Esophagus squamous epithelium (tissue), 5 donors: Measurements from ENCODE around the gene FAM222B. TPM values are rescaled to one million over a fixed set of nuclear protein-coding genes. Genes with fewer than 3 reads are reported as not detected.

Source experiments
- DNase-seq: peaks from one replicate; lab custom pipeline; 2025; lab: John Stamatoyannopoulos, UW
- H3K27ac ChIP-seq, 4 donors: fragments of 200-600 bp; sonication (generic); one replicate each; pipeline ENCODE4 v1.5.1; 2016 to 2019; ENCODE audit warnings: mild to moderate bottlenecking in 1 of 4
- H3K27me3 ChIP-seq, 4 donors: fragments of 200-600 bp; sonication (generic); 1 replicate in 3 of 4; 2 replicates in 1 of 4; pipeline versions ENCODE4 v1.5.1 to v1.6.0; 2017 to 2021; ENCODE audit warnings: antibody characterized with exemption in 1 of 4
- H3K36me3 ChIP-seq, 3 donors: fragments of 200-600 bp; sonication (generic); one replicate each; pipeline ENCODE4 v1.5.1; 2016 to 2019
- H3K4me1 ChIP-seq, 3 donors: fragments of 200-600 bp; sonication (generic); one replicate each; pipeline ENCODE4 v1.5.1; 2017 to 2019
- H3K4me3 ChIP-seq, 4 donors: fragments of 200-600 bp; sonication (generic); 1 replicate in 3 of 4; 2 replicates in 1 of 4; pipeline ENCODE4 v1.5.1; 2016 to 2019; ENCODE audit warnings: mild to moderate bottlenecking in 2 of 4, moderate library complexity in 1 of 4
- H3K9me3 ChIP-seq, 3 donors: fragments of 200-600 bp; sonication (generic); one replicate each; pipeline ENCODE4 v1.5.1; 2016 to 2019
- POLR2A ChIP-seq, 4 donors: fragments of 450-650 bp; IDR thresholded peaks; one replicate each; pipeline ENCODE4 v1.6.1; 2017; ENCODE audit warnings: antibody characterized with exemption in 4 of 4, mild to moderate bottlenecking in 4 of 4, moderate library complexity in 3 of 4
- WGBS, 2 donors: methylation state at CpG; one replicate each; pipeline ENCODE4 v1.1.5; 2018; 5-methylcytosine and 5-hydroxymethylcytosine counted together
- intact Hi-C: fragments of 100-400 bp; cut with DNase I; formaldehyde crosslinking; loops from one replicate; pipeline ENCODE4 v1.15.0; 2022
- small RNA-seq, 4 donors: library from RNA; depleted of rRNA; stranded (forward); fragments of <200 nt; gene quantifications; one replicate each; pipeline ENCODE3, GENCODE V24; 2016
- total RNA-seq, 4 donors: library from RNA; depleted of rRNA; stranded (reverse); fragments of >200 nt; gene quantifications; one replicate each; pipeline ENCODE4 v1.1.0, GENCODE V29; 2016
- TF ChIP-seq, protein P1 (sequence below), 6 experiments: fragments of 450-650 bp in 4 of 6; fragments of 200-600 bp in 2 of 6; sonication (generic) in 2 of 6; IDR thresholded peaks; one replicate each; pipeline ENCODE4 v1.5.1; 2016 to 2019; ENCODE audit warnings: antibody characterized with exemption in 6 of 6, mild to moderate bottlenecking in 4 of 6, moderate library complexity in 4 of 6
- donor health status: DM: yes; HTN: yes; CAD: no.

FAM222B gene
- total RNA-seq, 4 donors from 2014 or later = 8.0 to 16.4 (median 11.2) TPM

DNA sequence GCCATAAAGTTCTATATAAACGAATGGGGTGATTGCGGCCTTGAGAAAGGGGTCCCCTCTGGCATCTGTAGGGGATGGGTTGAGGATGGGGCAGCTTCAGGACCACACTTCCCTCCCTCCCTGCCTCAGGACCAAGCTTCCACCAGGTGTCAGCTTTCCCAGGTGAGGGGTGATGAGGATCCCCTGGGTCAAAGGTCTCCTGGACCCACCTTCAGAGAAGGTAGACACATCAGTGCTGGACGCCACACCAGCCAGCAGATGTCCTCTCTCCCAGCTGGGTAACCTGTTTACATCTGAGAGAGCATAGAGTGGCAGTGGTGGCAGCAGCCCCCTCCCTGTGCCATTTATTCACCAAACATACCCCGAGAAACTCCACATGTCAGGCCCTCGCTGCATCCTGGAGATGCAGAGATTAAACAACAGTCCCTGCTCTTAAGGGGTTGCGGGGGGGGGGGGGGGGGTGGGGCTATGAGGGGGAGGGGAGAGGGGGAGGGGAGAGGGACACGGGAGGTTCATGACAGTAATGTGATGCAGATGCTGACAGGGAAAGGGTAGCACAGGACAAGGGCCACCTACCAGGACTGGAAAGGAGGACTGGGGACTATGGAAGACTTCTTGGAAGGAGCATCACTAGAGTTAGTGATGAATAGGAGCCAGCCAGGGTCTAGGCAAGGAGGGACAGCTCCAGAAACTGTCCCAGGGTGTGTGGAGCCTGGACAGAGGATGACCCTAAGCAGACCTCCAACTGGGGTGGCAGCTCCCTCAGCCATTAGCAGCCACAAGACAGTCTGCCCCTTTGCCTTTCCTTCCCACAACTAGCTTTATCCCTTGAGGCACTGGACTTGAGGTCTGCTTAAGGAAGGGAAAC lies 135.9 kb downstream of the FAM222B start:
- Histone ChIP-seq H3K9me3 (no peaks in the 10 kb centered on the region), H3K4me1 (peaks cover 6 to 27% (median 8%) of the 10 kb centered on the region in 3 donors), H3K36me3 (peaks cover 6 to 44% (median 14%) of the 10 kb centered on the region in 3 donors), H3K4me3 (no peak overlapping the region), H3K27ac (no peak overlapping the region), H3K27me3 (no peaks in the 10 kb centered on the region)
- no peak for DNase-seq
- intact Hi-C loops = no loop called here
- no peak for TF ChIP-seq POLR2A (IDR thresholded peaks at IDR 0.05)
- TF ChIP-seq, protein P1, sequence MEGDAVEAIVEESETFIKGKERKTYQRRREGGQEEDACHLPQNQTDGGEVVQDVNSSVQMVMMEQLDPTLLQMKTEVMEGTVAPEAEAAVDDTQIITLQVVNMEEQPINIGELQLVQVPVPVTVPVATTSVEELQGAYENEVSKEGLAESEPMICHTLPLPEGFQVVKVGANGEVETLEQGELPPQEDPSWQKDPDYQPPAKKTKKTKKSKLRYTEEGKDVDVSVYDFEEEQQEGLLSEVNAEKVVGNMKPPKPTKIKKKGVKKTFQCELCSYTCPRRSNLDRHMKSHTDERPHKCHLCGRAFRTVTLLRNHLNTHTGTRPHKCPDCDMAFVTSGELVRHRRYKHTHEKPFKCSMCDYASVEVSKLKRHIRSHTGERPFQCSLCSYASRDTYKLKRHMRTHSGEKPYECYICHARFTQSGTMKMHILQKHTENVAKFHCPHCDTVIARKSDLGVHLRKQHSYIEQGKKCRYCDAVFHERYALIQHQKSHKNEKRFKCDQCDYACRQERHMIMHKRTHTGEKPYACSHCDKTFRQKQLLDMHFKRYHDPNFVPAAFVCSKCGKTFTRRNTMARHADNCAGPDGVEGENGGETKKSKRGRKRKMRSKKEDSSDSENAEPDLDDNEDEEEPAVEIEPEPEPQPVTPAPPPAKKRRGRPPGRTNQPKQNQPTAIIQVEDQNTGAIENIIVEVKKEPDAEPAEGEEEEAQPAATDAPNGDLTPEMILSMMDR (IDR thresholded peaks at IDR 0.05) = no peak
- WGBS, 2 donors = 68 to 85% methylated on average over 3 of the region's 7 CpGs

Small RNA genes within 50 kb of the gene (small RNA-seq; reads per million reads assigned to genes)
- gene RF00019 (0 reads per million in 4 donors), gene SNORD42A (0 reads per million in 4 donors), gene SNORD42B (0 to 0.07 (median 0) reads per million in 4 donors), gene SNORD4A (0 reads per million in 4 donors), gene SNORD4B (0 reads per million in 4 donors)

Other genes with a start within 250 kb of the FAM222B start
- gene SPAG5, start 243.8 kb downstream of the FAM222B start, total RNA-seq = 10 to 100 TPM; 10.0 to 28.3 (median 16.2) TPM
- 1 to 10 TPM; 3.1 to 9.9 (median 7.7) TPM for gene RSKR, start 228.6 kb downstream of the FAM222B start, total RNA-seq
- gene BLTP2, start 197.6 kb downstream of the FAM222B start, total RNA-seq = 10 to 100 TPM; 37.4 to 81.8 (median 75.5) TPM
- gene SDF2, start 180.9 kb downstream of the FAM222B start, total RNA-seq = 10 to 100 TPM; 20.3 to 38.3 (median 34.6) TPM
- 10 to 100 TPM; 26.4 to 59.3 (median 48.8) TPM for gene SUPT6H, start 180.6 kb downstream of the FAM222B start, total RNA-seq
- 1 to 10 TPM in 1 of 4 donors, under 1 TPM in 2, not detected in 1; 0.48 to 1.1 (median 0.64) TPM for gene PROCA1, start 130.9 kb downstream of the FAM222B start, total RNA-seq
- gene RAB34, start 124.9 kb downstream of the FAM222B start, total RNA-seq = 10 to 100 TPM; 27.6 to 98.0 (median 65.1) TPM
- 100 to 1,000 TPM; 236 to 881 (median 571) TPM for gene RPL23A, start 122.8 kb downstream of the FAM222B start, total RNA-seq
- gene TLCD1, start 116.6 kb downstream of the FAM222B start, total RNA-seq = 10 to 100 TPM in 3 of 4 donors, 1 to 10 TPM in 1; 8.8 to 17.0 (median 13.0) TPM
- gene NEK8, start 114.0 kb downstream of the FAM222B start, total RNA-seq = 1 to 10 TPM; 1.1 to 7.3 (median 2.6) TPM
- gene TRAF4, start 98.8 kb downstream of the FAM222B start, total RNA-seq = 10 to 100 TPM; 25.0 to 39.8 (median 33.0) TPM
- gene ERAL1, start 12.2 kb upstream of the FAM222B start, total RNA-seq = 10 to 100 TPM; 24.7 to 41.6 (median 37.8) TPM
- gene FLOT2, start 54.9 kb upstream of the FAM222B start, total RNA-seq = 10 to 100 TPM; 44.8 to 81.8 (median 65.2) TPM
- gene DHRS13, start 60.3 kb upstream of the FAM222B start, total RNA-seq = 10 to 100 TPM; 10.3 to 17.0 (median 14.9) TPM
- gene PHF12, start 108.7 kb upstream of the FAM222B start, total RNA-seq = 10 to 100 TPM; 13.0 to 35.6 (median 18.8) TPM
- not detected for gene SEZ6, start 163.2 kb upstream of the FAM222B start, total RNA-seq
- gene PIPOX, start 200.4 kb upstream of the FAM222B start, total RNA-seq = 1 to 10 TPM in 2 of 4 donors, not detected in 2; 1.3 to 4.2 TPM